Posterior cingulate gyrus (tissue), 11 donors: ENCODE data around the gene SMIM41.
A peak's percentile ranks its signal among the peaks of the same experiment; 100 is the strongest.

Experiments used
- DNase-seq, 10 donors: peaks; one replicate each; pipeline versions ENCODE4 v3.0.0 to v3.0.0-alpha.2; 2020 to 2021; ENCODE audit warnings: mixed read lengths in 3 of 10
- intact Hi-C: fragments of 100-400 bp; cut with DNase I; formaldehyde crosslinking; loops from one replicate; pipeline ENCODE4 v1.15.1; 2023

Gene SMIM41

DNA sequence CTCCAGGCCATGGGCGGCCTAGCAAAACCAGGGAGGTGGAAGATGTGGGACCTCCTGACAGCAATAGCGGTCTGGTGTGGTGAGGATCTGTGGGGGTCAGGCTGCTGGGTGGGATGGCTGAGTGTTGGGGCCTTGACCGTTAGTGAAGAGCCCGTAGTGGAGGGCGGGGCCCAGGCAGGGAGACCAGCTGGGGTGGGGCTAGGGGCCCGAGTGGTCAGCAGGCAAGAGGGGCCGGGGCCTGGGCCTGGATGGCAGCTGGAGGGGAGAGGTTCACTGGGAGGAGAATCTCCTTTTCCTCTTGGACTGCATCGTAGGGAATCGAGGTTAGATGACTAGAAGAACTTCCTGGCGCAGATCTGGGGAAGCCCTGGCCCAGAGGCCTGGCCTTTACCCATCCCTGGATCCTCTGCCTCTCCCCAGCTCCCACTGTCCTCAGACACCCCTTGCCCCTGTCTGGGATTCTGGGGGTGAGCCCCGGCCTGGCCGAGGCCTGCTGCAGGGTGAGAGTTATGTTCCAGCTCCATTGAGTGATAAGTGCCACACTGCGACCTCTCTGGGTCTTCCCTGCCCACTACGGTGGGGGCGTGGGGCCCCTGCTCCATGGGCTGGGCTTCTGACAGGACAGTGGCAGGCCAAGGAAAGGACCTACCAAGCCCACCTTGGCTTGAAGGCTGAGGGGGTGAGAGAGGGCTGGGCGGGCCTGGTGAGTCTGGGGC lies 65.2 kb downstream of the SMIM41 start:
- peak in 1 of 10 donors; percentile 75 for DNase-seq
- intact Hi-C loops: no loop called here

DNA sequence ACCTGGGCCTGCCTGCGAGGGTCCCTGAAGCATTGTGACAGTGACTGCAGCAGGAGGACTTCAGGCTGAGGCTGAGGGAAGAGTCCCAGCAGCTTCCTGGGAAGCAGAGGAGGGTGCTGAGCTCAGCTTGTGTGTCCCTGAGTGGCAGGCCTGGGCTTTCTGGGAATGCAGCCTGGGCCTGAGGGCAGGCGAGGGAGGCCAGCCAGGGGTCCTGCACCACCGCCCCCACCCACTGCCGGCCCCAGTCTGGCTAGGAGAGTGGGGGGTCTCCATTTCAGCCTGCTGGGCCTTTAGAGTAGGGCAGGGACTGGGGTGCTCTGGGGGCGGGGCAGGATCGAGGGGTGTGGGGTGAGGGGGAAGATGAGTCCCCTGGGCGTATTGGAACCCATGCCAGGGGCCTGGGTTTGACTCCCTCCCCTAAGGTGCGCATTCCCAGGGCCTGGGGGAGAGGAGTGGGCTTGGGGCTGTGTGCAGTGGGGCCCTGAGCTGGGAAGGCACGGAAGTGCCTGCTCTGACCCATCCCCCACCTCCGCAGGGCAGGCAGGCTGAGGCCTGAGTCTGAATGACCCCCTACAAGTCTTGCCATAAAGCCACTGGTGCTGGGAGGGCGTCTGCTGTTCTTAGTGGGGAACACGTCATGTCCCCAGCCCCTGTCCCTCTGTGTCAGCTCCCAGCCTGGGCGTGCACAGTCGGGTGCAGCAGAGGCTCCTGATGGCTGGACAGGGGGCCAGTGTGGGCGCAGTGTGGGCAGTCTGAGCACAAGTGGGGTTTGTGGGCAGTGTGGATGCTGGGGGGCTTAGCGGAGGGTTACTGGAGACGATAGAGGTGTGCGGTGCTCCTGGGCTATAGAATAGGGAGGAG lies 66.0 kb downstream of the SMIM41 start:
- DNase-seq: peak in 1 of 10 donors; percentile 56
- intact Hi-C loops: no loop called here

DNA sequence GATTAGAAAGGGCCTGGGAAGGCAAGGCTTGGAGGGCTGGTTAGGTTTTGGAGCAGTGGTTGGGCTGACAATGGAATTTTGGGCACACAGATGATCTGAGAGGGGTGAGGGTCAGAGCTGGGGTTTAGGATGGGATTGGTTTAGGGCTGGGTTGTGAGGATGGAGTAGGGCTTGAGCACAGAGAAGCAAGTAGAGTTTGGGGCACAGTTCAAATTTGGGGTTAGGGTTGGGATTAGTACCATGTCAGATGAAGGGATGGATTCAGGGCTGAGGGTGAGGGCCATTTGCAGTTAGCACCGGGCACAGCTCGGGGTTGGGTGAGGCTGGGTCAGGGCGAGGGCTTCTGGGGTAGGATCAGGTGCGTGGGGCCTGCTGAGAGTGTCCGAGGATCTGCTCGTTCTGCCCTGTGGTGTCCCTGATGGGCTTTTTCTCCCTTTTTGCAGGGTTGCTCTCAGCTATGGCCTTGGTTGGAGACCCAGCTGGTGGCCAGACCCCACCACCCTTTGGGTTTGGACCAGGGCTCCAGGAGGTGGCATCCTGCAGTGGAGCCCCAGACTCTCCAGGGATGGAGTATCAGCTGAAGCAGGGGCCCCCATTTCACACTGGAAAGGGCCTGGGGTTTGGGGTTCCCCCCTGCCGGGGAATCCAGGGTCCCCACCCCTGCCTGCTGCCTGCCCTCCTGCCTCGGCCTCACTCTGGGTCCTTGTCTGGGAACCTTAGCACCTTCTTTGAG lies 66.8 kb downstream of the SMIM41 start:
- intact Hi-C loops: no loop called here

DNA sequence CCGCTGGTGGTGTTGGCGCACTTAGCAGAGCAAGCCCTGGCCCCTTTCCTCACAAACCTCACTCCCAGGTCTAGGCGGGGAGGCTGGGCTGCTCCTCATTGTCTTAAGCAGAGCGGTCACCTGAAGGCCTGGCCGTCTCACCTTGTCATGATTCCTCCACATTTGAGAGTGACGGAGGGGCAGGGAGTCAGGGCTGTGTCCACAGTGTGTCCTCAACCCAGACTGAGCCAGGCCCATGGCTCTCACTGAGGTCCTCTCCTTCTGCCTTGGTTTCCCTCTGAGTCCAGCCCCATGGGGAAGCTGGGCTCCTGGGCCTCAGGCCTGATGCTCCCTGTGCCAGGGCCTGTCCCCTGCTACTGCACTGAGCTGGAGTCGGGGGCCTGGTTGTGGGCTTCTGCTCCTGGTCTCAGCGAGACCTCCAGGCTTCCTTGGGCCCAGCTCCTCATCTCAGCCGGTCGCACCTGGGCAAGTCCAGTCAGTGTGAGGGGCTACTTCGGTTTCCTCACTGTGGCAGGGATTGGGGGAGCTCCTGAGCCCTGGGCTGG lies 67.4 kb downstream of the SMIM41 start:
- DNase-seq: peak in 2 of 10 donors; percentile 56 to 74
- intact Hi-C loops: no loop called here

More for the DNA sequence above, 66.8 kb downstream of the SMIM41 start:
- peak in 2 of 10 donors; percentile 59 to 66 for DNase-seq

DNA sequence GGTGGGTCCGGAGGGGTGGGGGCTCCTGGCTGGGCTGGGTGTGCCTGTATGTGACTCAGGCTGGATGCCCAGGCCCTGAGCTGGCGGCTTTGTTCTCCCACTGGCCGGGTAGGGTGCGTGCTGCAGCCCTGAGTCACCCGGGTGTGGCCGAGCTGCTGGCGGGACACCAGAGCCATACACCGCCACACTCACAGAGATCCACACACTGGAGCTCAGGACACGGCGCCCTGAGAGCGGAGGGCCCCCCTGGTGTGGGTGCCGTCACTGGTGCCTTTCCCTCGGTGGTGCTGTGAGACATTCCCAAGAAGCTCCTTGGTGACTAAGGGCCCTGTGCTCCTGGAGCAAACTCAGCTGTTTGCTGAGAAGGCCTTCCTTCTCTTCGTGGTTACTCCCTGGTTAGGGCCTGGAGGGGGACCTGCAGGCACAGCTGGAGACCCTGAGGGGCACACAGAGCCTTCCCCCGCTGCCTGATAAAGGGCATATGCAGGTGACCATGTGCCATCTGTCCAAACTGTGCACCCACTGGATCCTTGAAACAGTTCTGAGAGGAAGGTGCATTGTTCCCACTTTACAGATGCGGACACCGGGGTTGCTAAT lies 68.0 kb downstream of the SMIM41 start:
- intact Hi-C loops: no loop called here
- peak in 3 of 10 donors; percentile 34 to 85 (median 80) for DNase-seq

DNA sequence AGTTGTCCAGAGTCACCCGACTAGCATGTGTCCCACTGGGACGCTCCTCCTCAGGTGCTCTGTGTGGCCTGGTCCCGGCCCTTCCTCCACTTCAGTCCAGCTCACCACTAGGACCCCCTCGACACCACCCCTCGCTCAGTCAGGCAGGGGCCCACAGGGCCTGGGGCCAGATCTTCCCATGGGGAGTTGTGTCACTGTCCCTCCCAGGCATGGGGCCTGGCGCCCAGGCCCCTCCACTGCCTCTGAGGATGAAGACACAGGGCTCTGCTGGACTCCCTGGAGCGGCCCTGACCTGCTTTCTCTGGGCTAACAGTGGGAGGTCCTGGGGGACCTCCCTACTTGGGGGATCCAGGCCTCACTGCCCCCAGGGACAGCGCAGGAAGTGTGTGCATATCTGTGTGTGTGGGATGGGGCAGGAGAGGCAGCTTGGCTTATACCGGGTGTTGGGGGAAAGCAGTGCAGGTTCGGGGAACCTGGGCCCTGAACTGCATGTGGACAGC lies 68.5 kb downstream of the SMIM41 start:
- DNase-seq: peak in 1 of 10 donors; percentile 48
- intact Hi-C loops: no loop called here

DNA sequence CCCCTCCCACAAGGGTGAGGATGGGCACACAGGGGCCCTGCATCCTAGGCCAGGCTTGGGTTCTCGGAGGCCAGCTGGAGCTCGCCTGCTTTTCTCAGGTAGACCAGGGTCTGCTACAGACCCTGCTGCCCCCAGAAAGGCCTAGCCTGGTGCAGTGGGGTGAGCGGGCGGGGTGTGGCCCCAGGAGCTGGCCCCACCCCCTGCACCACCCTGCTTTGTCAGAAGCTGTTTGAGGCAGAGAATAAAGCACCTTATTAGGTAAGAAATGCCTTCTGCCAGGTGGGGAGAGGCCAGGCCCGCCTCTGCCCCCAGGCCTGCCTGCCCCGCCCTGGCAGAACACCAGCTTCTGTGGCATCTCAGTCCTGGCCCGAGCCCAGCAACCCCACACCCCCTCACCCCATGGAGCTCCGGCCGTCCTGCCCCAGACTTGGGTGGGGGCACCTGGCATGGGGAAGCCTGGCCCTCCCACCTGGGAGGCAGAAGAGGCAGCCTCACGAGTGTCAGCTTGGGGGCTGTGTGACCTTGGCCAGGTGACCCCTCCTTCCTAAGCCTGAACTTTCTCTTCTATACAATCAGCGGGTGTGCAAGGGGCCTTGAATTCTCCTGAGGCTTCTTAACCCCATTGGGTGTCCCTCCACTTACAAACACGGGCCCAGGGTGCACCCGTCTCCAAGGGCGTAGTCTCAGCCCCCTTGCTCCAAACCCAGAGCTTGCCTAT lies 69.1 kb downstream of the SMIM41 start:
- intact Hi-C loops: no loop called here
- peak in 1 of 10 donors; percentile 69 for DNase-seq

DNA sequence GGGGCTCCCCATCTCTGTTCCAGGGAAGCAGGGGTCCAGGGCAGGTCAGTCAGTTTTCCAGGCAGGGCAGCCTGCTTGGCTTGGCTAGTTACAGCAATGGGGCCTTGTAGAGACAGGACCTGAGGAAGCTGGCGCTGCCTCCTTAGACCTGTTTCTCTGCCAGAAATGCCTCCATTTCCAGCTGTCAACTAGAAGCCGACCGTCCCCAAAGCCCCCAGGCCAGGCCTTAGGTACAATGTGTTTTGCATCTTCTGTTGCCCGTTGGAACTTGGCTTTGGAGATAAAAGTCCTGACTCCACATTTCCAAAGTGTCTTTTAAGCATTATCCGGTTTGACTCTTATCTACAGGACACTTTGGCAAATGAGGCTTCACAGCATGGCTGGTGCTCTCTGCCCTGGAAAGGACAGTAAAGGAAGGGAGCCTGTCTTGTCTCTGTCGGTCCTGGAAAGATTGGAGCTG lies 69.7 kb downstream of the SMIM41 start:
- intact Hi-C loops: no loop called here
- peak in 1 of 10 donors; percentile 73 for DNase-seq

DNA sequence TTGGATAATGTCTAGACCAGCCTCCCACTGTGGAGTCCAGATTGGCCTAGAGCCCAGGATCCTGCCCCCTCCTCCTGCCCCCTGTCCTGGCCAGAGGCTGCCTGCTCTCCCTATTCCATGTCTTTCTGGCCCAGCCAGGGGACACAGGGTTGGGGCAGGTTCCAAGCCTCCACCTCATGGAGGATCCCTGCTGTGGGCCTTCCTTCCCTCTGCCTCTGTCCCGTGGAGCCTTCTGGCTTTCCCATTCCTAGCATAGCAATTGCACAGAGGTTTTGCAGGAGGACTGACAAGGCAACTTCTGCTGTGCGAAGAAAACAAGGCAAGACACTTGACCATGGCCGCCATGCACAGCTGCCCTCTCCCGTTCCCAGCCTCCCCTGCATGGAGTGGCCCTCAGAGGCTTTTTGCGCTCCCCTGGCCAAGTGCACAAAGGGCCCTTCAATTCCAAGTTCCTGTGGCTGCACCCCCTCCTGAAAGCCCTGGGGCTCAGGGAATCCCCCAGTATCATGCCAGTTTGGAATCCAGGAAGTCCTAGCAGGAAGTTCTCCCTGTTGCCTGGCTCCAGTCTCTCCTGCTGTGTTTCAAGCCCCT lies 70.2 kb downstream of the SMIM41 start:
- intact Hi-C loops: no loop called here
- peak in 1 of 10 donors; percentile 59 for DNase-seq

DNA sequence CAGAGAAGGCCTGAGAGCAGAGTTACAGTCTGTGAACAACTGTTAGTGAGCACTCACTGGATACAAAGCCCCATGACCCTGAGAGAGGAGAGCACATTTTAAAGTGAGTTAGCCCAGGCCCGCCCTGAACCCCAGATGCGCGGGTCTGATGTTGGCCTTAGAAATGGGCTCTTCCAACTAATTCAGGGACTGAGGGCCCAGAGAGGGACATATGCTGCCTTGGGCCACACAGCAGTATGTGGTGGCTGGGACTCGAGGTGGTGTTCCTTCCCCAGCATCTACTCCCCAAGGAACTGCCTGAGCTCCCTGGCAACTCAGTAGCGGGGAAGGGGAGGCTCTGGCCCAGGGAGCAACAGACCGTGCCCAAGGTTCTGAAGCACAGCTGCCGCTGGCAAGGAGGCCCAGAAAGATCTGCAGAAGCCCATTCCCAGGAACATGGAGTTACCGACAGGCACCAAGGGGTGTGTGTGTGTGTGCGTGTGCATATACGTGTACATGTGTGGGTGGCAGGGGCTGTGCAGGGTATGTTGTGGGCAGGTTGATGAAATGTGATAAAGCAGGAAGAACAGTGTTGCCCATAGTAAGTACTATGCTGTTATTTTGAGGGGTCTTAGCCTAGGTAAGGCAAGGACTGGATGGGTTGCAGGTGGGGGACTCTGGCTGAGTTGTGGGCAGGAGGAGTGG lies 71.8 kb downstream of the SMIM41 start:
- intact Hi-C loops: no loop called here
- peak in 1 of 10 donors; percentile 59 for DNase-seq

DNA sequence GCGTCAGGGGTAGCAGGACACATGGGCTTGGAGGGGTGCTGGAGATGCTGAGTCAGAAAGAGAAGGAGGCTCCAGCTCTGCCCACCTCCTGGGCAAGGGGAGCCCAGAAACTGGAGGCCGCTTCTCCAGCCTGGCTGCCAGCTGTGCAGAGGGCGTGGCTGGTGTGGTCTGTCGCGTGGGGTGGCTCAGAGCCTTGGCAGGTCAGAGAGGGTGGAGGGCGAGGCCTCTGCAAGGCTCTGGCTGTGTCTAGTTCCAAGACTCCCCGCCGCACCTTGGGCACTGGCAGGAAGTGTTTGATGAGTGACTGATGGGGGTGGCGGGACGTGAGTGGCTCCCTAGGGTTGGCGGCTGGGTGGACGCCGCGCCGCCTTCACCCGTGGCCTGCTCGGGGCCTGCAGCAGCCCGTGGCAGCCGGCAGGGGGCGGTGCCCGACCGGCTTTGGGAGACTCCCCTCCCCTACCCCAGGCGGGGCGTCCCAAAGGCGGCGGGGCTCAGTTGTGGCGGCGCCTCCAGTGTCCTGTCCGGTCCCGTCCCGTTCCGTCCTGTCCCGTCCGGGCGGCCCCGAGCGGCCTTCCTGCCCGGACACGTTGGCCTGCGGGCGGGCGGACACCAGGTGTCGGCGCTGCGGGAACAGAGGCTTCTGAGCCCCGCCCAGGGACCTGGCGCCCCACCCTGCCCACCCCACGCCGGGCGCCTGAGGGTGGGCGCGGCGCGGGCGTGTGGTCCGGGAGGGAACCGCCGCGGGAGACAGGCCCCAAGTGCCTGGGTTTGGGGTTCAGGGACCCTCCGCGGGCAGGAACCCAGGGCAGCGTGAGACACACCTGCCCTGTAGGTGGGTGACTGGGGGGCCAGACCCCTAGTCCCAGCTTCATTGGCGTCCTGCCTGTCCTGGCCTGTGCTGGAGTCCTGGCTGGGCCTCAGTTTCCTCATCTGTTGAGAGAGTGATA lies 72.6 kb downstream of the SMIM41 start:
- peak in 8 of 10 donors; percentile 26 to 94 (median 51) for DNase-seq
- intact Hi-C loops: no loop called here

DNA sequence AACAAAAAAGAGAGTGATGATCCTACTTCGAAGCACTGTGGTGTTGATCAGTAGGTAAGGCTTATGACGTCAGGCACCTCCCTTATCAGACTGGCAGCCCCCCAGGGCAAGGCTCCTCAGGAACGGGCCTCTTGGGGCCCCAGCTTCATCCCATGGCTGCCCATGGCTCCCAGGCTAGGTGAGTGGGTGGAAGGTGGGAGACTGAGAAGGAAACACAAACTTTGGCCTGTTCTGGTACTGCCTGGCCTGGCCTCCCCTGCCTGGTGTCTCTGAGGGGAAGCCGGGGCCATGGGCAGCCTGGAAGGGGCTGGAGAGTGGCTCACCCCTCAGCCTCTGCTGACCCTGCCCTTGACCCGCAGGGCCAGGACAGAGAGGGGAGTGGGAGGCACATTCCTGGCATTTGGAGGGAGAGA lies 73.4 kb downstream of the SMIM41 start:
- intact Hi-C loops: no loop called here
- peak in 1 of 10 donors; percentile 63 for DNase-seq

DNA sequence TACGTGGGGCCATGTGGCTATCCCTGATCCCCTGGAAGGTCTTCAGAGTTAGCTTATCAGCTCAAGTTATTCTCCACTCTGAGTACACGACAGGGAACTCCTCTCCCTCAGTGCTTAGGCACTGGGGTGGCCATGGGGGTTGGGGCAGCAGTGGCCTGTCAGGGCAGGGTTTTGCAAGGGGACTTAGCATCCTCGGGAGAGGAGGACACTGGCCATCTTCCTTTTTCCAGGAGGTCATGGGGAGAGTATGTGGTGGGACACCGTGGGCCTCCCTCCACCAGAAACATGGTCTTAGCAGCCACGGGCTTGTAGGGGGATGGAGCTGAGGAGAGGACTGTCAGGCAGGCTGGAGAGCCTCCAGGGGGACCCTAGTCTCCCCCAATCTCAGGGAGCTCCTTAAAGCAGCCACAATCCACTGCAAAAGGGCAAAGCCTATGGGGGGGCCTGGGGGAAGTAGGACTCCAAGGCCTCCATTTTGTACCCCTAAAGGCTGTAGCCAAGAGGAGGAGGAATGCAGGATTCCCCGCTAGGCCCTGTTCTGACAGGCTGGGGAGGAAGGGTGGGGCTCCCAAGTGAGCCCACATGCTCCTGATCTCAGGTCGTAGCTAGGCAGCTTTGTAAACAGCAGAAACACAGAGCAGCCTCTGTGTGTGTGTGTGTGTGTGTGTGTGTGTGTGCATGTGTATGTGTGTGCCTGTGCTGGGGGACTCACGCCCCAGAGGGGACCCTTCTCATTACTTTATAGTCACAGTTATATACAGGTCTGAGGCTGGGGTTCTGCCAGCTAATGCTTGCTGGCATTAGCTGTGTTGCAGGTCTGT lies 75.8 kb downstream of the SMIM41 start:
- DNase-seq: peak in 1 of 10 donors; percentile 74
- intact Hi-C loops: no loop called here

DNA sequence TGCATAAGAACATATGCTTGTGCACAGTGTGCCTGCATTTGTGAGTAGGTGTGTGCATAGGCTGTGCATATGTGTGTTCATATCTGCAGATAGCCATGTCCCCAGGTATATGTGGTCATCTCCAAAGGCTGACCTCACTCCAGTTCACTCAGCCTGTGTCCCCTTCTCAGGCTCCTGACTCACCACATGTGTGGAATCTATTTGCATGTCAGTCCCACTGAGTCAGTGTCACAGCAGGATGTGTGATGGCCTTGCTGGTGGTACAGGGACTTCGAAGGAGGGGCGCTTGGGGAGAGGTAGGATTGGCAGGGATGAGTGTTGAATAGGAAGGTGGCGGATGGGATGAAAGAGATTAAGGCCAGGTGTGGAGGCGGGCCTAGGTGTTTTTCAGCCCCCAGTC lies 76.8 kb downstream of the SMIM41 start:
- DNase-seq: no peak
- intact Hi-C loops: loop anchor here (1.0 to 2.0 kb wide), 4 partner anchors 56 to 824 kb away; no protein-coding TSS in a partner anchor

DNA sequence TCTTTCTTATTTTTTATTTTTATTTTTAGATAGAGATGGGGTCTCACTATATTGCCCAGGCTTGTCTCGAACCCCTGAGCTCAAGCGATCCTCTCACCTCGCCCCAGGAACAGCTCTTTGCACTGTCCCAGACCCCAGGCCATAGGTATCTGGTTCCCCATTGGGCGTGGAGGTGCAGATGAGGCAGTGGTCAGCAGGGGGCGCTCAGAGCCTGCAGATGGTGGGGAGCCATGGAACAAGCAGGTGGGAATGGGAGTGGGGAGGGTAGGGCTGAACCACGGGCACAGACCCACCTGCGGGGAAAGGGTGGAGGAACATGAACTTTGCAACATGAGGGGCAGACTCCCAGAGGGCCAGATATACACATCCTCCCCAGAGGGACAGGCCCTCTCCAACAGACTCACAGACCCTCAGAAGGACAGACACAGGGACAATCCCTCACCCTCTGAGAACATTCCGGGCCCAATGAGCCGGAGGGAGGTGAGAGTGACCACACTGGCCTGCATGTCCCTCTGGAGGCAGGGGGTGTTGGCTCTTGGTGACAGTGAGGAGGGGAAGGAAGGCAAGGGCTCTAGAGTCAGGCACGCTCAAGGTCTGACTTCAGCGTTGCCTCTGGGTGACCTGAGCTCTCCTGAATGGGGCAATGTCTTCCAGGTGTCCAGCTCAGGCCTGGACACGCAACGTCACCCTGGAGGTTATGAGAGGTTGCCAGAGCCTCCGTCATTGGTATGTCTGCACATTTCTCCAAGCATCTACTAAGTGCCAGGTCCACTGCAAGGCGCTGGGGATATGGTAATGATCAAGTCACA lies 77.5 kb downstream of the SMIM41 start:
- intact Hi-C loops: loop anchor here (1.0 to 2.0 kb wide), 4 partner anchors 56 to 824 kb away; no protein-coding TSS in a partner anchor
- peak; percentile 57 to 97 (median 85) for DNase-seq
